Pons (tissue), 1 donor: ENCODE measurements around the gene ARMC3.

Experiments used
- DNase-seq: peaks from one replicate; pipeline ENCODE4 v3.0.0-alpha.2; 2016; ENCODE audit warnings: low spot score

ARMC3 gene

DNA sequence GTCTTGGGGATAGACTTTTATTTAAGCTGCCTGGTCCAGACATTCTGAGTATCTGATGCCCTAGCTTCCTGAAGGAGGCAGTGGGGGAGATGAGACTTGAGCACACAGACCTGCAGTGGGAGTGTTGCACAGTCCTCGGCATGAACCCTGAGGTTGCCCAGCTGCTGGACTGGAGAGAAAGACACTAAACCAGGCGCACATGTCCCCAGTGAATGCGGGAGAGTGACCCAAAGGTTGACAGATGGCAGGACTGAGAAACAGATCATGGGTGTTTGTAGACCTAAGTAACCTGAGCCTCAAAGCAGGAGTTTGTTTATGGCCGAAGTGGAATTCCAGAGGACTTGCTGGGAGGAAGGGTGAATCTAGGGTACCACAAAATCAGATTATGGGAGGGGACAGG lies 151.8 kb downstream of the ARMC3 start:
- DNase-seq, result no peak

DNA sequence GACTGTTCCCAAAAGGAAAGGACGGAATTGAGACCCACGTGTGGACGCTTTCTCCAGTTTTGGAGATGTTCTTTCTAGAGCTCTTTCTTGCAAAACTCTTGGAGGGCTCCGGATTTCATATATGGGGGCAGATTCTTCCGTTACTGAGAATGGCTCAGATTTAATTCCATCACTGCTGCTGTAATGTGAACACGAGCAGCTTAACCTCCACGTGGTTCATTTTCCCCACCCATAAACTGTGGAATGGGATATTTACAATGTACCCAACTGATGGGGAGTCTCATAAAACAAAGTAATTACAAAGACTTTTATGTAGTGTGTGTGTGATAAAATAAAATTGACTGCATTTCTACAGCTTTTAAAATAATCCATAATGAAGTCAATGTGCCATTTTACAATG lies 152.4 kb downstream of the ARMC3 start:
- DNase-seq, result no peak

DNA sequence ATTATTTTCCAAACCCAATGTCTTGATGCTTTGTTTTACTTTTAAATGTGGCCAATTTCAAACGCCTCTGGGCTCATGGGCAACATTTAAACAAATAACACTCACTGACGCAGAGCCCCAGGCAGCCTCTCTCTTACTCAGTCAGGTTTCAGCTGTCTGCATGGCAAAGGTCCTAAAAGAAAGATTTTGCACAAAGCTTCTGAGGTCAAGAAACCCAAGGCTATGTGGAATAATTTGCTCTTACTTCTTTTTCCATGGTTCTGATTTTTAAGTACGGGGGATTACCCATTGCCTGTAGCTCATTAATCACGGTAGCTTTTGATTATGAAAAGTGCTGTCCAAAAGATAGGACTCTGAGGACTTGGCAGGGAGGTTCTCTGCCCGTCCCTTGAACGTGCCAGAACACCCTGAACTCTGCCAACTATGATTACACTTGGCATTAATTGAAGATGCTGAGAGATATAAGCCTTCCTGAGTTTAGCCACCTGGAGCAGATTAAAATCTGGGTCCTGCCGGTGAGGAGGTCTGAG lies 153.4 kb downstream of the ARMC3 start:
- no peak for DNase-seq

DNA sequence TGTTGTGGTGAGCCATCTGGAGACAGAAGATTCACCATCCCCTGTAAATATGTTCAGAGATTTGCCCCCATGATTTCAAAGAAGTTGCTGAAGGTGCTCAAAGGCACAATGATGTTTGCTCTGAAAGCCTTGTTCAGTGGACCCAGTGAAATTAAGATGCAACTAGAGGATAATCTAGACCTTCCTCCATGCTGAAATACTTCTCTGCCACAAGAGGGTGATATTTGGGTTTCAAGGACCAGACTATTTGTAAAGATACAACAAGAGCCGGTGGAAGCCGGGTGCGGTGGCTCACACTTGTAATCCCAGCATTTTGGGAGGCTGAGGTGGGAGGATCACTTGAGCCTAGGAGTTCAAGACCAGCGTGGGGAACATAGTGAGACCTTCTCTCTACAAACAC lies 154.0 kb downstream of the ARMC3 start:
- DNase-seq, result no peak
